ENCODE results near the gene ZNF316.

- TF ChIP-seq POLR2AphosphoS5 (IDR thresholded peaks at IDR 0.05; ENCODE audit: low read depth) (no peak), CTCF (conservative IDR thresholded peaks at IDR 0.05; ENCODE audit: low read depth in 2 of 2) (no peak), EZH2 (IDR thresholded peaks at IDR 0.05; ENCODE audit: low read depth, unreplicated experiment) (no peak), REST (IDR thresholded peaks at IDR 0.05; ENCODE audit: unreplicated experiment) (no peak), ETS1 (IDR thresholded peaks at IDR 0.05) (no peak)
Observed at GRCh38 chr7:6639032-6639431, 1.9 kb downstream of the ZNF316 start.

Measured in GM23338 (cell line).